HEK293T (cell line): ENCODE data around the gene NABP1.

Source experiments
- CTCF ChIA-PET: fragments of 350-600 bp; formaldehyde crosslinking; extraction: SDS; loops from one replicate; lab custom pipeline; 2021; ENCODE audit warnings: antibody characterized with exemption, inconsistent platforms; lab: Yijun Ruan, JAX
- POLR2A ChIA-PET: fragments of 350-600 bp; formaldehyde crosslinking; extraction: SDS; loops from one replicate; lab custom pipeline; 2020; ENCODE audit warnings: antibody characterized with exemption, inconsistent platforms; lab: Yijun Ruan, JAX
- DNase-seq: peaks from one replicate; pipeline ENCODE4 v3.0.0; 2012; ENCODE audit warnings: mixed read lengths; ENCODE audit errors: extremely low spot score
- ARNT ChIP-seq: fragments of 450-650 bp; IDR thresholded peaks from 2 replicates; pipeline ENCODE4 v1.6.1; 2017; ENCODE audit warnings: mild to moderate bottlenecking
- BHLHE40 ChIP-seq: fragments of 450-650 bp; IDR thresholded peaks from 2 replicates; pipeline ENCODE4 v1.6.1; 2016; ENCODE audit warnings: mild to moderate bottlenecking, moderate library complexity, borderline replicate concordance
- CTBP1 ChIP-seq: fragments of 450-650 bp; IDR thresholded peaks from 2 replicates; pipeline ENCODE4 v1.6.1; 2016; ENCODE audit warnings: borderline replicate concordance
- ELF4 ChIP-seq: fragments of 450-650 bp; IDR thresholded peaks from 2 replicates; pipeline ENCODE4 v1.6.1; 2017; ENCODE audit warnings: antibody characterized with exemption
- FOXA1 ChIP-seq: fragments of 450-650 bp; IDR thresholded peaks from 2 replicates; pipeline ENCODE4 v1.6.1; 2016; ENCODE audit warnings: mild to moderate bottlenecking
- FOXK2 ChIP-seq: fragments of 450-650 bp; IDR thresholded peaks from 2 replicates; pipeline ENCODE4 v1.6.1; 2016; ENCODE audit warnings: mild to moderate bottlenecking
- FOXM1 ChIP-seq: fragments of 450-650 bp; IDR thresholded peaks from 2 replicates; pipeline ENCODE4 v1.6.1; 2017; ENCODE audit warnings: mild to moderate bottlenecking, borderline replicate concordance
- HDGF ChIP-seq: fragments of 450-650 bp; IDR thresholded peaks from 2 replicates; pipeline ENCODE4 v1.6.1; 2017; ENCODE audit warnings: antibody characterized with exemption, borderline replicate concordance
- L3MBTL2 ChIP-seq: fragments of 450-650 bp; conservative IDR thresholded peaks from 2 replicates; pipeline ENCODE4 v1.6.1; 2016; ENCODE audit warnings: mild to moderate bottlenecking
- LEF1 ChIP-seq: fragments of 450-650 bp; IDR thresholded peaks from 2 replicates; pipeline ENCODE4 v1.6.1; 2017; ENCODE audit warnings: mild to moderate bottlenecking, borderline replicate concordance
- NFRKB ChIP-seq: fragments of 450-650 bp; IDR thresholded peaks from 2 replicates; pipeline ENCODE4 v1.6.1; 2016; ENCODE audit warnings: mild to moderate bottlenecking, moderate library complexity
- SP1 ChIP-seq: fragments of 450-650 bp; IDR thresholded peaks from 2 replicates; pipeline ENCODE4 v1.6.1; 2017
- SUZ12 ChIP-seq: fragments of 450-650 bp; IDR thresholded peaks from 2 replicates; pipeline ENCODE4 v1.6.1; 2016; ENCODE audit warnings: mild to moderate bottlenecking
- TARDBP ChIP-seq: fragments of 450-650 bp; IDR thresholded peaks from 2 replicates; pipeline ENCODE4 v1.6.1; 2016
- ZNF384 ChIP-seq: fragments of 450-650 bp; IDR thresholded peaks from 2 replicates; pipeline ENCODE4 v1.6.1; 2016
- TF ChIP-seq, protein P1 (sequence below): fragments of 450-650 bp; IDR thresholded peaks from 2 replicates; pipeline ENCODE4 v1.6.1; 2016

The NABP1 gene

DNA sequence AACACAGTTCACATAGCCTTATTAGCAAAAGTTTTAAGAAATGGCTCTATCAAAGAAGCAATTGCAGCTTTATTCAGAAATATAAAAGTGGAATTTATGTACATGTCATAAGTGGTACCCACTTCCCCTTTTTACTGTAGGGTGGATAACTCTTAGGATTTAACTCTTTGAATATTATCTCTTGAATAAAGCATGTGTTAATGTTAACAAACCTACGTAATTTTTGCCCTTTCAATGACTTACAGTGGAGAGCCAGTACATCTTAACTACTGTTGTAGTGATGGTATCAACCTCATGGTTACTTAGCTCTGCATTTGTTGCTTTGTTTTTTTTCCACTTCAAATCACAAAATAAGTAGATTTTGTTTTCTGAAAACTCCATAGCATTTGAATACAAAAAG lies 8.8 kb downstream of the NABP1 start:
- TF ChIP-seq FOXK2 (no peak), HDGF (no peak), FOXM1 (no peak), ELF4 (no peak), CTBP1 (no peak), FOXA1 (no peak), ZNF384 (no peak), BHLHE40 (no peak), ARNT (no peak), SUZ12 (no peak), TARDBP (no peak), SP1 (no peak), NFRKB (no peak), L3MBTL2 (no peak), LEF1 (no peak)
- TF ChIP-seq, protein P1, sequence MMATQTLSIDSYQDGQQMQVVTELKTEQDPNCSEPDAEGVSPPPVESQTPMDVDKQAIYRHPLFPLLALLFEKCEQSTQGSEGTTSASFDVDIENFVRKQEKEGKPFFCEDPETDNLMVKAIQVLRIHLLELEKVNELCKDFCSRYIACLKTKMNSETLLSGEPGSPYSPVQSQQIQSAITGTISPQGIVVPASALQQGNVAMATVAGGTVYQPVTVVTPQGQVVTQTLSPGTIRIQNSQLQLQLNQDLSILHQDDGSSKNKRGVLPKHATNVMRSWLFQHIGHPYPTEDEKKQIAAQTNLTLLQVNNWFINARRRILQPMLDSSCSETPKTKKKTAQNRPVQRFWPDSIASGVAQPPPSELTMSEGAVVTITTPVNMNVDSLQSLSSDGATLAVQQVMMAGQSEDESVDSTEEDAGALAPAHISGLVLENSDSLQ: no peak
- POLR2A ChIA-PET: no interaction called here
- CTCF ChIA-PET: no interaction called here
- no peak for DNase-seq

GRCh38 chr2:191687867-191688266 lies 9.9 kb downstream of the NABP1 start:
- no peak for DNase-seq
- TF ChIP-seq ARNT (no peak), NFRKB (no peak), FOXM1 (no peak), L3MBTL2 (no peak)
- TF ChIP-seq, protein P1: no peak
- CTCF ChIA-PET: interaction anchor here (0.9 kb wide), 1 partner anchor 121 kb away, joined by 4 read pairs; no protein-coding TSS in a partner anchor
- POLR2A ChIA-PET: interaction anchor here (1.1 kb wide), 1 partner anchor 10 kb away, joined by 5 read pairs; the partner anchor contains the start of gene NABP1

DNA sequence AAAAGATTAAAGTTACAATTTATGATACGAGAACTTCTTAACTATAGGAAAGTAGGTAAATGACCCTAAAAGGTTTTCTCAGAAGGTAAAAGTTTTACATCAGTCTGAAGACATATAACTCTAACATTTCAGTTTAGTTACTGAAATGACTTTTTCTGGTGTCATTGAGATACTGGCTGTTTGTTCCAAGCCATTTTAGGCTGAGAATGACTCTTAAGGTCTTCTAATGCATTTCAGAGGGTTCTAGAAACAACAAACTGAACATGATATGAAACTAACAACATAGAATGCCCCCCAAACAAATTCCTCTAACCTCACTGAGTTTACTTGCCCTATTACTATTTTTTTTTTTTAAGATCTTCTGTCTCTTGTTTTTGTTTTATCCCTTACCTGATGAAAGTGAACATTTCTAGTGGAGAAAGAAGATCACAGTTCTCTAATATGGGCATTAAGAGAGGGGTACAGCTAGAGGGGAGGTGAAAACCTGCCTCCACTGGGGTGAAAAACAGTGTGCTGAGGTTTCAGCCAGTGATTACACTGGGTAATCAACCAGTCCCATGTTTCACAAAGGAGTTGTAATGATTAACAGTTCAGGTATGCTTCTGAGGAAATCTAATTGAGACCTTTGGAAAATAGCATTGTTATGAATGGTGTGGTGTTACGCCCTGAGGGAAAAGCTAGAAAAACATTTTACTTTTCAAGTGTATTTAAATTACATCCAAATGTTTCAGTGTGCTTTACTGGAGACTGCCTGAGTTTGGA lies 11.2 kb downstream of the NABP1 start:
- no peak for DNase-seq
- CTCF ChIA-PET: interaction anchor here (1.0 kb wide), 1 partner anchor 120 kb away, joined by 4 read pairs; no protein-coding TSS in a partner anchor
- POLR2A ChIA-PET: interaction anchor here (0.5 to 0.8 kb wide), 2 partner anchors 10 to 12 kb away, joined by 3 read pairs; partner anchors contain the start of gene NABP1
- TF ChIP-seq BHLHE40 (no peak), NFRKB (no peak), ZNF384 (no peak), FOXM1 (no peak), FOXA1 (no peak), SUZ12 (no peak), HDGF (no peak), L3MBTL2 (no peak), ARNT (no peak), LEF1 (no peak), FOXK2 (no peak), SP1 (no peak), ELF4 (no peak), TARDBP (no peak), CTBP1 (no peak)
- TF ChIP-seq, protein P1: no peak

DNA sequence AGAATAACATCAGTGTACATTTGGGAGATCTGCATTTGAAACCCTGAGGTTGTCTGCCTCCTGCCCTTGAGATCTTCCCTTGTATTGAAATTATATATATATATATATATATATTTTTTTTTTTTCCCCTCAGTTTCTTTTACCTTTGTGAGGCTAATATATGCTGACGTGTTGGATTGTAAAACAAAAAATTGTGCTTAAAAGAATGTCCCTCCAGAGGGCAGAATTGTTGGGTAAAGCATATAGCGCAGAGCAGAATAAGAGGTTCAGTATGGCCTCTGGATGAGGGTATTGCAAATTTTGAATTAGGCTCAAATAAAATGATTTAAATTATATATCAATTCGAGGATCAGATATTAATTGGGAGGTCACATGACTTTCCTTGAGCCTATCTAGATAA lies 12.4 kb downstream of the NABP1 start:
- ChIA-PET POLR2A (no interaction called here), CTCF (no interaction called here)
- TF ChIP-seq ARNT (no peak), CTBP1 (no peak), BHLHE40 (no peak), HDGF (no peak), FOXM1 (no peak), ELF4 (no peak), LEF1 (no peak), NFRKB (no peak), ZNF384 (no peak), FOXK2 (no peak), L3MBTL2 (no peak), SUZ12 (no peak), FOXA1 (no peak), TARDBP (no peak), SP1 (no peak)
- TF ChIP-seq, protein P1: no peak
- DNase-seq: no peak
